ENCODE data around the gene CIZ1. TPM values are rescaled to one million over a fixed set of nuclear protein-coding genes. Genes with fewer than 3 reads are reported as not detected.
"Not testable (repeated sequence)": the region's sequence is repeated elsewhere in the genome, so short reads cannot be mapped to it uniquely, and the experiment has no call there.

CIZ1 gene
- polyA plus RNA-seq, 4 donors, result 101 to 163 (median 131) TPM

GRCh38 chr9:128149001-128149701, 42.2 kb downstream of the CIZ1 start, which contains the start of gene LCN2:
TSS of gene LCN2 (plus strand) at chr9:128149453. CDS start at chr9:128149526, 73 bp downstream.
- no peak for DNase-seq (ENCODE audit: low read depth in 4 of 4, low spot score in 2 of 4)

GRCh38 chr9:128148509-128149000, 42.8 kb downstream of the CIZ1 start:
- DNase-seq (ENCODE audit: low read depth in 4 of 4, low spot score in 2 of 4), result no peak

- no peak for DNase-seq (ENCODE audit: low read depth in 4 of 4, low spot score in 2 of 4)
Measured at GRCh38 chr9:128146591-128147120, 44.7 kb downstream of the CIZ1 start.

- no peak for DNase-seq (ENCODE audit: low read depth in 4 of 4, low spot score in 2 of 4)
Measured at GRCh38 chr9:128145951-128146351, 45.4 kb downstream of the CIZ1 start.

GRCh38 chr9:128145536-128145935, 45.8 kb downstream of the CIZ1 start:
- no peak for DNase-seq (ENCODE audit: low read depth in 4 of 4, low spot score in 2 of 4)

- no peak for DNase-seq (ENCODE audit: low read depth in 4 of 4, low spot score in 2 of 4)
Measured at GRCh38 chr9:128144239-128145181, 46.9 kb downstream of the CIZ1 start.

- DNase-seq (ENCODE audit: low read depth in 4 of 4, low spot score in 2 of 4), result no peak
Measured at GRCh38 chr9:128143525-128144238, 47.7 kb downstream of the CIZ1 start.

- DNase-seq (ENCODE audit: low read depth in 4 of 4, low spot score in 2 of 4), result no peak
Measured at GRCh38 chr9:128142596-128142995, 48.8 kb downstream of the CIZ1 start.

- no peak for DNase-seq (ENCODE audit: low read depth in 4 of 4, low spot score in 2 of 4)
Measured at GRCh38 chr9:128142061-128142460, 49.3 kb downstream of the CIZ1 start.

- DNase-seq (ENCODE audit: low read depth in 4 of 4, low spot score in 2 of 4), result no peak
Measured at GRCh38 chr9:128141604-128142003, 49.8 kb downstream of the CIZ1 start.

GRCh38 chr9:128139621-128140020, 51.8 kb downstream of the CIZ1 start:
- DNase-seq (ENCODE audit: low read depth in 4 of 4, low spot score in 2 of 4), result no peak

GRCh38 chr9:128138001-128138400, 53.4 kb downstream of the CIZ1 start:
- DNase-seq (ENCODE audit: low read depth in 4 of 4, low spot score in 2 of 4), result no peak

- DNase-seq (ENCODE audit: low read depth in 4 of 4, low spot score in 2 of 4), result no peak
Measured at GRCh38 chr9:128136816-128137793, 54.3 kb downstream of the CIZ1 start.

- not testable (repeated sequence) for DNase-seq (ENCODE audit: low read depth in 4 of 4, low spot score in 2 of 4)
Measured at GRCh38 chr9:128135561-128135960, 55.8 kb downstream of the CIZ1 start.

GRCh38 chr9:128132139-128132538, 59.2 kb downstream of the CIZ1 start:
- DNase-seq (ENCODE audit: low read depth in 4 of 4, low spot score in 2 of 4), result not testable (repeated sequence)

- DNase-seq (ENCODE audit: low read depth in 4 of 4, low spot score in 2 of 4), result not testable (repeated sequence)
Measured at GRCh38 chr9:128131346-128131745, 60.0 kb downstream of the CIZ1 start.

GRCh38 chr9:128130651-128131050, 60.7 kb downstream of the CIZ1 start:
- not testable (repeated sequence) for DNase-seq (ENCODE audit: low read depth in 4 of 4, low spot score in 2 of 4)

- DNase-seq (ENCODE audit: low read depth in 4 of 4, low spot score in 2 of 4), result not testable (repeated sequence)
Measured at GRCh38 chr9:128129976-128130590, 61.3 kb downstream of the CIZ1 start.

Data from left renal cortex interstitium (tissue), 4 donors.